ENCODE measurements around the gene PCYOX1L. TPM values are rescaled to one million over a fixed set of nuclear protein-coding genes. Genes with fewer than 3 reads are reported as not detected.

Gene PCYOX1L
- polyA plus RNA-seq, 1 donor = 8.2 TPM

DNA sequence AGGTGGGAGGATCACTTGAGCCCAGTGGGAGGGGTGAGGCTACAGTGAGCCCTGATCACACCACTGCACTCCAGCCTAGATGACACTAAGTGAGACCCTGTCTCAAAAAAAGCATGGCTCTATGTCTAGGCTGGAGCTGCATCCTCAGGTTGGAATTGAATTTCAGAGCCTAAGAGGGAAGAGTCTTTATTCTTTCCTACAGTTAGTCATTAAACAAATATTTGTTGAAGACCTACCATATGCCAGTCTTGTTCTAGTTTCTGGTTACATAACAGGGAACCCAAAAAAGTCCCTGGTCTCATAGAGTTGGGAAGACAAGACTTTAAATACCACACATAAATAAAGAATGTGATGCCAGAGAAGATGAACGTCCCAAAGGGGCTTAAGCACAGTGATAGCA, 19.5 kb upstream of the PCYOX1L start:
- no peak for DNase-seq

DNA sequence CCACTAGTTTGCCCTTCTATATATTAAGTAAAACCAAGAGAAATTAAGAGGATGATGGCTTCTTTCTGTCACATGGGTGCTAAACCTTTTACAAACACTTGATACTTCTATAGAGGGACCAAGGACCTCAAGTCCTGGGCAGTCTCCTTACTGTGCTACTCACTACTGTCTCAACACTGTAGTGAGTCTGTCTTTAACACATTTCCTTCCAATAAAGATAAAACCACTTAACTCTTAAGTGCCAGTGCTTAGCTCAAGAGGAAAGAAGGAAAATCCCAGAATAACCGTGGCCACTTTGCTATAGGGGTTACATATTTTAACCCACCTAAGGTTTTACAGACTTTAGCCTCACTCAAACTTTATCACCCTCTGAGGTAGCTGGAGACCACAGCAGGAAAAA, 16.9 kb upstream of the PCYOX1L start:
- no peak for DNase-seq

DNA sequence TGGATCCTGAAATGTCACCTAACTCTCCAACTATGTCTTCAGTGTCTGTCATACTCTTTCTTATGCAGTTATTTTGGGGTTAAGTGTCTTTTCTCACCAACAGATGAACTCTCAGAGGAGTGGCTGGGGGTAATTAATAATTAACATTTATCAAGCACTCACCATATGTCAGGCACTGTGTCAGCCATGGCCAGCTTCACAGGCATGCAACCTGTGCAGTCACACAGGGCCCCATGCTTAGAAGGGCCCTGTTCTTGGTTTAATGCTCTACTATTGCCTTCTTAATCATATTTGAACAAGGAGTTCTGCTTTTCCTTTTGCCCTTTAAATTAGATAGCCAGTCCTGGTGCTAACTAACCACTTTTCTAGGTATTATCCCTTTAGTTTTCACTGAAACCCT, 16.0 kb upstream of the PCYOX1L start:
- DNase-seq = no peak

DNA sequence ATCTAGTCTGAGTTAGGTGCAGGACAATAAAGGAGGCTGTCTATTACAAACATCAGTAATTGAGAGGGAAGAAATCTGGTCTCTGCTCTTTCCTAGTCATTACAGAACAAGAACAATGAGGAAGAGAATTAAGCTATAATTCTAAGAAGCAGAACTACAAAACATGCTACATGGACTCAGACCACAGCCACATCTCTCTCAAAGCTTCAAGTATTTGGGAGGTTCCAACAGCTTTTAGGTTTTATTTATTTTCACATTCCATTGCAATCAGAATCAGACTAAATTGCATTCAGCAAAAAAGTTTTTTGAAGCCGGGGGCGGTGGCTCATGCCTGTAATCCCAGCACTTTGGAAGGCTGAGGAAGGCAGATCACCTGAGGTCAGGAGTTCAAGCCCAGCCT, 13.7 kb upstream of the PCYOX1L start:
- no peak for DNase-seq

DNA sequence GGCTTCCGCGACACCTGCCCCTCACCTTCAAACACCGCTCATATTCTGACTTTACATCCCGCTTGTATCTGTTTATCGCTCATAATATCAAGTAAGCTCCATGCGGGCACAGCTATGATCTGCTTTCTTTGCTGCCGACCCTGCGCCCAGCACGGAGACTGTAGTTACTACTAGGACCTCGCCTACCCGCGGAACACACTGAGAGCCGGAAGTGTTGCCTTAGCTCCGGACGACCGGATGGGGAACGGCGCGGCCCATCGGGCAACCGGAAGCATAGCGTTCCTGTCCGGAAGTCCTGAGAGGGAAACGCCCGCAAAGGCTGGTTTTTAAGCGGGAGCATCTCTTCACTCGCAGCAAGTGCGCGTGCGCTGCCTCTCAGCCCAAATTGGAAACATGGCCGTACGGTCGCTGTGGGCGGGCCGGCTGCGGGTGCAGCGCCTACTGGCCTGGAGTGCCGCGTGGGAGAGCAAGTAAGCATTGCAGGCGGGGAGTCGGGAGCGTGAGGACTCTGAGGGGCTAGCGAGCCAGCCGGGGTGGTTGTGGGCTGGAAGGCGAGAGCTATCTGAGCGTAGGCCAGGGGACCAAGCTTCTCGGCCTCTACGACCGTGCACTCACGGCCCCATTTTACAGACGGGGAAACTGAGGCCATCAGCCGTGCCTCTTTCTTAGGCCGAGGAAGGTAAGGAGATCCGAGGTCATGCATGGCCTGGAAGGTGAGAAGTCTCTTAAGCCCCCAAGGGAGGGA, 12.5 kb upstream of the PCYOX1L start, which contains the start of gene GRPEL2:
Gene GRPEL2, plus strand, starts transcription at position 353 of the 745 bp plus-strand sequence. Its CDS starts 41 bp downstream, at position 394.
- DNase-seq = peak; percentile 96

DNA sequence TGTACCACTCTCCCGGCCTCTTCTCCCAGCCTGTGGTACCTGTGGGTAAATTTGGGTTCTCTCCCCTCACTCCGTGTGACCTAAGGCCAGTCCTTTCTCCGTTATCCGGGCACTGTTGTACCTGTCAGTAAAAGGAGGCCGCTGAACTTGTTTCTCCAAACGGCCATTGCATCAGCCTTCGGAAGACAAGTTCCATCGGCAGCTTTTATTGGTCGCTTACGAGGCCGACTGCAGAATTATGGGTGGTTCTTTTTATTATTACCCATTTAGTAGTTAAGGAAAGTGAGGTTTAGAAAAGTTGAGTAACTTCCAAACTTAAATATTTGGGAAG, 12.0 kb upstream of the PCYOX1L start:
- no peak for DNase-seq

DNA sequence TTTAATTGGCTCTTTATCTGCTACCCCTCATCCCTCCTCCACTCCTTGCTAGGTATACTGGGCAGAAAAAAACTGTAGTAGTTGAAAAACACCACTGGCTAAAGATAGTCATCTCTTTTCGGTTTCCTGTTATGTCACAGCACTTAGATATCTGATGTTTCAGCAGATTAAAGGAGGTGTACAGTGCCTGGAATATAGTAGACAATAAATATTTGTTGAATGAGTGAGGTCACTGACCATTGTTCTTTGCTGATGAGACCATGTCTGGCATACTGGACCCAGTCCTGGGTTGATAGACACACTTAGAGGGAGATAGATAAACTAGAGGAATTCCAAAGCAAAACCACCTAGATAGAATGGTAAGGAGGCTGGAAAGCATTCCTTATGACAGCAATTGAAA, 9.3 kb upstream of the PCYOX1L start:
- no peak for DNase-seq

DNA sequence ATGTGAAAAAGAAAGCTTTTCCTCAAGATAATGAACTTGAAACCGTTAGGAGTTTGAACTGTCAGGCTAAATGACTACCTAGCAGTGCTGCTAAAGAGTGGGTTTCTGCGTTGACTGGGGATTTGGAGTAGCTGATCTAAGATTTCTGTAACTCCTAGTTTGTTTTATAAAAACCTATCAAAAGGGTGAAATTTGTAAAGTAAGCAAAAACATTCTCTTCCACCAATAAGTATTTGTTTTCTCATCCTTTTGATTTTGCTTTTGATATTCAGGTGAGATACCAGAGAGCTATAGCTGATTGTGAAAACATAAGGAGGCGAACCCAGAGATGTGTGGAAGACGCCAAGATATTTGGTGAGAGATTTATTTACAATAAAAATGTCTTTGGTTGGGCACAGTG, 8.5 kb upstream of the PCYOX1L start:
- DNase-seq = no peak

DNA sequence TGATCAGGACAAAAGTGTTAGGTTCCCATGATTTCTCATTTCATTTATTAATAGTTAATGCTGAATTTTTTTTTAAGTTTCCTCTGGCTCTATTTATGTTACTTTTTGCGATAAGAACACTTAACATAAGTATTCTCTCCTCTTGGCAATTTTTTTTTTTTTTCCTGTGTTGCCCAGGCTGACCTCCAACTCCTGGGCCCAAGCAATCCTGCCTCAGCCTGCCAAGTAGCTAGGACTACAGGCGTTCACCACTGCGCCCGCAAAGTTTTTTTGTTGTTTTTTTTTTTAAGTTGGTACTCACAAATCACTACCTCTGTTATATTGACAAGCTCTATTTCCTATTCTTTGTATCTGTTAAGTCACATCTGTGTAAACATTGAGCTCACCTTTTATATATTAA, 5.7 kb upstream of the PCYOX1L start:
- no peak for DNase-seq

DNA sequence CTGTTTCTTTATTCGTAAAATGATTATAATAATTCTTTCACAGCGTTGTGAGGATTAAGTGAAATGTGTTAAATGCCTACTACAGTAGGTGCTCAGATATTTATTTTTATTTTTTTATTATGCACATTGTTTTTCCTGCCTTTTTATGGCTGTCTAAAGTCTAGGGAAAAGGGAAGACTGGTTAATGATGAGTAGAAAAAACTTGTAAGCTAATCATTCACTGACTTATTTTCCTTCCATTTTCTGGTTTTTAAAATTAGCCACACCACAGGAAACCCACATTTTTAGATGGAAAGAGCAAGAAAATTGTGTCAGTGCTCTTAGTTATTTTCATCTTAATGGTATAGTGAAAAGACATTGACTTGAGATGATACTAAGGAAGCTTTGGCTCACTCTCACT, 3.9 kb upstream of the PCYOX1L start:
- DNase-seq = no peak

DNA sequence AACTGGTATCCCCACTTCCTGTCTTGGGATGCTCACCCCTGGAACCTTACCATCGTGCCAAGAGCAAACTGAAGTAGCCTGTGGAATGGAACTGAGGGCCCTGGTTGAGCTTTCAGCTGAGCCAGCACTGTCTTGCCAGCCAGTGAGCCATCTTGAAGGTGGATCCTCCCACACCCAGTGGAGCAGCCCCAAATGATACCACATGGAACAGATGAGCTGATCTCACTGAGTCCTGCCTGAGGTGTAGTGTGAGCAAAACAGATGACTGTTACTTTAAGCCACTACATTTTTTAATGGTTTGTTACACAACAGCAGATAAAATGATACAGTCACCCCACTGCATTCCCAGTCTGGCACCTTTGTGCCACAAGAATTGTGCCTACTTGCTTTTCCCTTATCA, 2.2 kb upstream of the PCYOX1L start:
- no peak for DNase-seq

DNA sequence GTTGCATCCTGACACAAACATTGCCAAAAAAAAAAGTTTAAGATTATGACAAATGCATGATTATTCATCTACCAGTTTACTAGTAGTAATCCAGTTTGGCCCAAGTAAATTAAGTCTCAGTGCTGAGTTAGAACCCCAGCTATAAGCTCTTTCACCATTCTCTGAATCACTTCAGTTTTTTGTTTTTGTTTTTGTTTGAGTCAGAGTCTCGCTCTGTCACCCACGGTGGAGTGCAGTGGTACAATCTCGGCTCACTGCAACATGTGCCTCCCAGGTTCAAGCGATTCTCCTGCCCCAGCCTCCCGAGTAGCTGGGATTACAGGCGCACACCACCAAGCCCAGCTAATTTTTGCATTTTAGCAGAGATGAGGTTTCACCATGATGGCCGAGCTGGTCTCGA, 1.5 kb upstream of the PCYOX1L start:
- DNase-seq = no peak

DNA sequence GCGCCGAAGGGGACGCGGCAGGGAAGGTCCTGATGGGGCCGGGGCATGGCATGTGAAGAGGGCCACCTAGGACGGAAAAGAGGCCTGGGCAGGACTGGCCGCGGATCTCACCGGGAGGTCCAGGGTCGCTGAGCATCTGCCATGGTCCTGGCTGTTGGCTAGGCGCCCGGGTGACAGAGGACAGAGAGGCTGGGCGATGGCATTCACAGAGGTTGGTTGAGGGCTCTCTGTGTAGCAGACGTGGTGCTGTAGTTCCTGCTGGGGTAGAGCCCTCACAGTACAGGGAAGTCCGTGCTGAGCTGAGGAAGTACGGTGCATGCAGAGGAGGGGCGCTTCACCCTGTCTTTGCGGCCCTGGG, 427 bp downstream of the PCYOX1L start:
- no peak for DNase-seq

DNA sequence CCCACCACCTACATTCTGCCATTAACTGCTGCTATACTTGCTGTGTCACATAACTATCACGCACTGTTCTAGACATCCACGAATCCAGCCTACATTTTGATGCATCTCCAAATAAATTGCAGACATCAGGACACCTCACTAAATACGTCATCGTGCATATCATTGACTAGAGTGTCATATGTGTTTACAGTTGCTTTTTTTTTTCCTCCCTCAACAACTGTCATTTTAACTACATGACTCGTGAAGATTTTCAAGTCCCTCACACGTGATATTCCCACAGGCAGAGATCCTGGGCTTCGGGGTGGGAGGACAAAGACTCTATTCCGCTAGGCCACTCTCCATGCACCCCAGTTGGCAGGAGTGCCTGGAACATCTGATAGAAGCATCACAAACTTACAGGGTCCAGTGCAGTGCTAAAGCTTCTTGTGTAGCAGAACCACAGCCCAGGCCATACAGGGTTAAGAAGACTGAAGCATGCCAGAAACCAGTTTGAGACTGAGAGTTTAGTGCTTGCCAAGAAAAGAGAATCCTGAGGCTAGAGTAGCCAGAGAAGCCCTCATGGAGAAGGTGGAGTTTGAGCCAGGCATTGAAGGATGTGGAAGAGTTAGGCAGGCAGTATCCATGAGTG, 1.1 kb downstream of the PCYOX1L start:
- no peak for DNase-seq

DNA sequence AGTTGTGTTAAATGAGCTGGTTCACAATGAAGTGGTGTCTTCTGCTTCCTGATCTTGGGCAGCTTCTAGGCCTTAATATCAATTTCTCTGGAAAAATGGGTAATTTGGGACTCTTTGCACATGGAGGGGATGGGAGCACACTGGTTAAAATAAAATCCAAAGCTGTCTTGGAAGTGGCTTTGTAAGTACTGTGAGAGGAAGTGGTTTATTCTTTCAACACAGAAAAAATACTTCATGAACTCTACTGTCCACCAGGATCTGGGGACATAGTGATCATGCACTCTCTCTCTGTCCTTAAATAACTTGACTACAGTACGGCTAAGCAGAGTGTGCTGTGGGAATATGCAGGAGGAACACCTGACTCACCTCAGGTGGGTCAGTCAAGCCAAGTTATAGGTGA, 2.4 kb downstream of the PCYOX1L start:
- no peak for DNase-seq

DNA sequence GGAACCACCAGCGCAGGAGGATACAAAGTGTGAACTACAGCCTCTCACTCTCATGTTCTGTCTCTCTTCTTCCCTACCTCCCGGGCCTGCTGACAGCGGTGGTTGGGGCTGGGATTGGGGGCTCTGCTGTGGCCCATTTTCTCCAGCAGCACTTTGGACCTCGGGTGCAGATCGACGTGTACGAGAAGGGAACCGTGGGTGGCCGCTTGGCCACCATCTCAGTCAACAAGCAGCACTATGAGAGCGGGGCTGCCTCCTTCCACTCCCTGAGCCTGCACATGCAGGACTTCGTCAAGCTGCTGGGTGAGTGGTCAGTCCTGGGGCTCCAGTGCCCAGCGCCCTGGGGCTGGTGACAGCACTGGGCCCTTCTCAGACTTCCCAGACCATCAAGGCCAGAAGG, 4.7 kb downstream of the PCYOX1L start:
- no peak for DNase-seq

DNA sequence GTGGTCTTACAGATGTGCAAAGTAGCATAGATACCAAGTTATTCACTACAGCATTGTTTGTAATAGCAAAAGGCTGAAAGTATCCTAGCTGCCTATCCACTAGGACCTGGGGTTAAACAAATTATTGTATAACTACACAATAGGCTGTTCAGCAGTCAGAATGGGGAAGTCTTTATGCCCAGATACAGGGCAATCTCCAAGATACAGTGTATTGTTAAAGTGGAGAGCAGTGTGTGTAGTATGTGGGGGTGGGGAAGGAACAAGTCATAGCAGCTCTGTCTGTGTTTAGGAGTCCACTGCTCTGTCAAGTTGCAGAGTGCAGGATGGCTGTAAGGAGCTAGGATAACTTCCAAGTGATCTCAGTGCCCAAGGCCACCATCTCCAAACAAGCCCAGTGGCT, 5.5 kb downstream of the PCYOX1L start:
- no peak for DNase-seq

DNA sequence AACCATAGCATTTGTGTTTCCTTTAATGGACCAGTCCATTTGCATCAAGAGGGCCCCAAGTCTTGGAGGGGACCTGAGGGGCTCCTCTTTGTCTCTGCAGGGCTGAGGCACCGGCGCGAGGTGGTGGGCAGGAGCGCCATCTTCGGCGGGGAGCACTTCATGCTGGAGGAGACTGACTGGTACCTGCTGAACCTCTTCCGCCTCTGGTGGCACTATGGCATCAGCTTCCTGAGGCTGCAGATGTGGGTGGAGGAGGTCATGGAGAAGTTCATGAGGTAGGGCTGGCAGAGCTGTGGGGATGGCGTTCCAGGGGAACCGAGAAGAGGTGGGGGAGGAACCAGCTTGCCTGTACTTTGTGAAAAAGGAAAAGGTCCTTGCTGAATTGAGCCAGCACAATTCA, 6.1 kb downstream of the PCYOX1L start:
- no peak for DNase-seq

DNA sequence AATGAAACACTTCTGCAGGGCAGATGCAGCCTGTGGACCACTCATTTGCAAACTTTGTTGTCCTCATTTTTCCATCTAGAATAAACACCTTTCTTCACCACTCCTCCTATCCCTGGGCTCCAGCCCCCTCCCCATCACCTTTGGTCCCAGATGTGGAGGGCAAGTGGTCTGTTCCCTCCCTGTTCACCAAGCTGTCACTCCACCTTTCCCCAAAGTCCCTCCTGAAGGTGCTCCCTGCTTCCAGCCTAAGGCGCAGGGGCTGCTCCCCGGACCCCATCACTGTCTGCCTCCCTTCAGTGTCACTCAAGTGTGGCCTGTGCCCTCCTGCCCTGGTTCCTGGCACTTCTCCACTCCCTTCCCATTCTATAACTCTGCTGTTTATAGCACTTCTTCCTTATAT, 6.9 kb downstream of the PCYOX1L start:
- no peak for DNase-seq

DNA sequence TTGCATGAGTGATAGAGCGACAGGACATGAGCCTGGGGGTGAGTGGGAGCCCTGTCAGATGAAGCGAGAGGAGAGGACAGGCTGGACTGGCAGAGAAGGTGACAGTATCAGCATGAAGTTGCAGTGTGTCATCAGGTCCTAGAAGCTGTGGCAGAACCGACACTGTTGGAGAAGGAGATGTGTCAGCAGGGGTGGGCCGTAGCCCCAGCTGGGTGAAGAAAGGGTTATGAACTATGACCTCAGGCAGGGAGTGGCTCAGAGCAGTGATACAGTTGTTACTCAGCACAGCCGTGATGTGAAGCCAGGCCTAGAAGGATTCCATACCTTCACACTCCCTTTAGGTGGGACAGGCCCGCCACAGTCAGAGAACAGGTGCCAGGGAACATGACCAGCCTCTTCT, 7.6 kb downstream of the PCYOX1L start:
- DNase-seq = no peak

DNA sequence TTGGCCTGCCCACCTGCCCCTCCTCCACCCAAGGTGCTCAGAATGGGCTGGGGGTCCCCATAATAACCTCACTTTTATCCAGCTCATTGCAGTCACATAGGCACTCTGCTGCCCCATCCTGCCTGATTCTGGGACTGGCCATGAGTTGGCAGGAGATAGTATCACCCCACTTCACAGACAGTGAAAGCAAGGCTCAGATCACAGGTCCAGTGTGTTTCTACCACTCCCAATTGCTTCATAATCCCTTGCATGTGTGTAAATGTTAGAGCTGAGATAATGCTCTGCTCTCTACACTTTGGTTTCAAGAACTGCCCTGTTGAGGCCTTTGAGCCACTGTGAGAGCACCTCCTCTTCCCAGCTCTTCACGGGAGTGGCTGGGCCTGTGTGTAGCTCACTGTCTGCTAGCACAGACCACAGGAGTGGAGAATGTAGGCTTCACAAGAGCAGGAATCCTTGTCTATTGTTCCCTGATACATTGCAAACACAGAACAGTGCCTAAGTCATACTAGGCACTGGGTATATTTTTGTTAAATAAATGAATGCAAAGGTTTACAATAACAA, 8.4 kb downstream of the PCYOX1L start:
- no peak for DNase-seq

DNA sequence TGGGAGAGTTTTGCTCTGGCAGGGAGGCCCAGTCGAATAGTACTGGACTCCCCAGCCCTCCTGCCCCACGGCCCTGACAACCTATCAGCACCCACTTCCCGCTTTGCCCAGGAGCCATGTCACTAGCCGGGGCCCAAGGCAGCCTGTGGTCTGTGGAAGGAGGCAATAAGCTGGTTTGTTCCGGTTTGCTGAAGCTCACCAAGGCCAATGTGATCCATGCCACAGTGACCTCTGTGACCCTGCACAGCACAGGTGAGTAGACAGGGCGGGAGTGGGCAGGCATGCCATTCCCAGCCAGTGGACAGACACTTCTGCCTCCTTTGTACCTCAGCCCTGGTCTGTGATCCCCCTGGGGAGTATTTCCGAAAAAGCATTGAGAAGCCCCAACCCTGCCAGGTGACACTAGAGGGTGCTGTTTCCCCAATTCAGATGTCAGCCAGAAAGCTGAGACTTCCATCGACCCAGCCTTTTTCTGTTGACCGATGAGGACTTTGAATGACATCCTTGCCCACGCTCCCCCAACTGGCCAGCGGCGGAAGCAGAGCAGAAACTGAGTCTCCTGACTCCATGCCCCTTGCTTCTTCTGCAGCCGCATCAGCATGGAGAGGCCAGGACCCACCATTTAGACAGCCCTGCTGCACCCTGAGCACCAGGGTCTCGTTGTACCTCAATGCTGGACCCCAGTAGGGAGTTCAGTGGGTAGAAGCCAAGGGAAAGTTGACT, 9.6 kb downstream of the PCYOX1L start:
- peak; percentile 50 for DNase-seq

DNA sequence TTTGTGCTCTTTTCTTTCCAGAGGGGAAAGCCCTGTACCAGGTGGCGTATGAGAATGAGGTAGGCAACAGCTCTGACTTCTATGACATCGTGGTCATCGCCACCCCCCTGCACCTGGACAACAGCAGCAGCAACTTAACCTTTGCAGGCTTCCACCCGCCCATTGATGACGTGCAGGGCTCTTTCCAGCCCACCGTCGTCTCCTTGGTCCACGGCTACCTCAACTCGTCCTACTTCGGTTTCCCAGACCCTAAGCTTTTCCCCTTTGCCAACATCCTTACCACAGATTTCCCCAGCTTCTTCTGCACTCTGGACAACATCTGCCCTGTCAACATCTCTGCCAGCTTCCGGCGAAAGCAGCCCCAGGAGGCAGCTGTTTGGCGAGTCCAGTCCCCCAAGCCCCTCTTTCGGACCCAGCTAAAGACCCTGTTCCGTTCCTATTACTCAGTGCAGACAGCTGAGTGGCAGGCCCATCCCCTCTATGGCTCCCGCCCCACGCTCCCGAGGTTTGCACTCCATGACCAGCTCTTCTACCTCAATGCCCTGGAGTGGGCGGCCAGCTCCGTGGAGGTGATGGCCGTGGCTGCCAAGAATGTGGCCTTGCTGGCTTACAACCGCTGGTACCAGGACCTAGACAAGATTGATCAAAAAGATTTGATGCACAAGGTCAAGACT, 10.3 kb downstream of the PCYOX1L start:
- no peak for DNase-seq

Data from hindlimb muscle (tissue), 1 donor.